NCI-H345 treated with DMSO at 0.1 percent for 48 hours (cell line): ENCODE data around the gene TMEM43.

ENCODE experiments used
- DNase-seq: peaks from one replicate; lab custom pipeline; 2025; ENCODE audit not compliant: unreplicated experiment; lab: John Stamatoyannopoulos, UW

Gene TMEM43

DNA sequence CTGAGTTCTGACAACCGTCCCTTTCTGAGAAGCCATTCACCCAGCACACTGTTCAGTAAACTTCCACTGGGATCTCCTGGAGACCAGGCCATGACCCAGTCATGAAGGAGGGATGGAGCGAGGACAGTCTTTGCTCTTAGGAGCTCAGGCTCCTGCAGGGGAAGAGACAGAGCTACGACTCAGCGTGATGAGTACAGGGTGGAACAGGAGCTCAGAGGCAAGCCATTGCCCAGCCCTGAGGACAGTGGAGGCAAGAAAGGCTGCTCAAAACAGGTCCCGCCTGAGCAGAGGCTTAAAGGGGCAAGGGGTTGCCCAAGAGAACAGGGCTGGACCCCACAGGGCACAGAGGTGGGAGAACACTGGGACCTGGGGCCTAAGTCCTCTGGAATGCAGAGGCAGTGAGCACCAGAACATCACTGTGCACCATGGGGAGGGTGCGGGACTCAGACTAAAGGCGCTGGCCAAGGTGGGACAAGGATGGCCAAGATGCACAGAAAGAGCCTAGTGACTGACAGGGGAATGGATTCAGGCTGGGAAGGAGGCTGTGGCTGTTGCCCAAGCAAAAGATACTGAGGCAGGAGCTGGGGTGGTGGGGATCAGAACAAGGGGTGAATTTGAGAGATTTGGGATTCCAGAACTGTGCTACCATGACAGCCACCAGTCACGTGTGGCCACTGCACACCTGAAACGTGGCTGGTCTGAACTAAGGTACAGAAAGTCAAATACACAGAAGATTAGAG, 25.8 kb downstream of the TMEM43 start:
- no peak for DNase-seq

GRCh38 chr3:14151471-14152083, 26.7 kb downstream of the TMEM43 start:
- DNase-seq = no peak

GRCh38 chr3:14152233-14152962, 27.5 kb downstream of the TMEM43 start:
- DNase-seq = no peak

DNA sequence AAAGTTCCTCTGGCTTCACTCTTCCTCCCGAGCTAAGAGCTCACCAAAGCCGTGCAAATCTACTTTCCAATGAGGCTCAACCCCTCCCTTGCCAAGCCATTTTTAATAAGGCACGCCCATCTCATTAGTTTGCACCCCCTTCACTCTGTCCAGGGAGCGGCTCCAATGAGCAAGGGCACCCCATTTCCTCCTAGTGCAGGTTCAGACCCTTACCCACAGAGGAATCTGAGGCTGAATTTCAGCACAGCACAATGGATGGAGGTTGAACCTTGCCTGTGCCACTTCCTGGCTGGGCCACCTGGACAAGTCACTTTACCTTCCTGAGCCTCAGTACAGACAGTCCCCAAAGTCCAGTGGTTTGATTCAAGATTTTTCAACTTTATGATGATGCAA, 28.1 kb downstream of the TMEM43 start:
- no peak for DNase-seq

GRCh38 chr3:14153663-14154062, 28.8 kb downstream of the TMEM43 start:
- no peak for DNase-seq

DNA sequence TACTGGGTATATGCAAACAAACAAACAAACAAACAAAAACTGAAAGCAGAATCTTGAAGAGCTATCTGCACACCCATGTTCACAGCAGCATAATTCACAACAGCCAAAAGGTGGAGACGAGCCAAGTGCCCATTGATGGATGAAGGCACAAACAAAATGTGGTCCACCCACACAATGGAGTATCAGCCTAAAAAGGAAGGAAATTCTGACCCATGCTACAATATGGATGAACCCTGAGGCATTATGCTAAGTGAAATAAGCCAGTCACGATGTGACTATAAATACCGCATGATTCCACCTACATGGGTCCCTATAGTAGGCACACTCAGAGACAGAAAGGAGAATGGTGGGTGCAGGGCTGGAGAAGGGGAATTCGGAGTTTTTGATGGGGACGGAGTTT, 29.4 kb downstream of the TMEM43 start:
- DNase-seq = no peak

DNA sequence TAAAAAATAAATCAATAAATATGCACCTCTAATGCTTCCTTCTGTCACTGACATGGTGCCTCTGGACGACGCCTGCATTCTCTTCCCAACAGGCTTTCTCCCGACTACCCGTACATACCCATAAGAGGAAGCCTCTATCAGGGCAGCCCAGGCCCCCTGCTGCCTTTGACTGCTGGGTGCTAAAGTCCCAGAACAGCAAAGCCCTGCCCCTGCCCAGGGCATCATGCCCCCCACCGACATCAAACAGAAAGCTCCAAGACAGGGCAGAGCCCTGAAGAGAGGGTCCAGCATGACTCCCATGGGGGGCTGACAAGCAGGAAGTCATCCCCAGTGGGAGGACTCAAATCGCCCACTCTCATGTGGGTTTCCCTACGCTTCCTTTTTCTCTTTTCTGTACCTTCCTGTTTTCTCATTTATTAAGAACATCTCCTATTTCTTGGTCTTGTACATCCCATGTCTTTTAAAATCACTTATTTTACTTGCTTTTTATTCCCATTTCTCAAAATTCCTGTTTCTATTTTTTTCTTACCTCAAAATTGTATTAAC, 30.1 kb downstream of the TMEM43 start:
- DNase-seq = no peak

- DNase-seq = no peak
These were observed 31.3 kb downstream of the TMEM43 start for GRCh38 chr3:14156201-14156600.

- DNase-seq = no peak
These were observed 32.1 kb downstream of the TMEM43 start for GRCh38 chr3:14156843-14157561.

GRCh38 chr3:14157951-14158350, 33.1 kb downstream of the TMEM43 start:
- DNase-seq = no peak

DNA sequence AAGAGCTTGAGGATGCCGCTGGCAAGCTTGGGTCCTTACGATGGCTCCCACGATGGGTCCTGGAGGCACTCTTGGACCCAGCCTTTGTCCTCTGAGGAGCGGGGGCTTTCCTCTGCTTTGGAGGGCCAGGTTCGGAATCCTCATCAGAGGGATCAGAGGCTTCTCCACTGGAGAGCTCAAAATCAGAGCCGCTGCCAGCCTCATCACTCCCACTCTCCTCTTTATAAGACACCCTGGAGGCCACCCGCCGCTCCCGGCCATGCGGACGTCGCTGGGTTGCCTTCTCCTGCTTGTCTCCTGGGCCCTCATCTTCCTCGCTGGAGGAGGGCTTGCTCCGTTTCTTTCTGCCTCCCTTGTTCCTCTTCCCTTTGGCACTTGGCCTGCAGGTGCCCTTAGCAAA, 33.5 kb downstream of the TMEM43 start:
- no peak for DNase-seq

- no peak for DNase-seq
These were observed 34.6 kb downstream of the TMEM43 start for GRCh38 chr3:14159426-14159825.

DNA sequence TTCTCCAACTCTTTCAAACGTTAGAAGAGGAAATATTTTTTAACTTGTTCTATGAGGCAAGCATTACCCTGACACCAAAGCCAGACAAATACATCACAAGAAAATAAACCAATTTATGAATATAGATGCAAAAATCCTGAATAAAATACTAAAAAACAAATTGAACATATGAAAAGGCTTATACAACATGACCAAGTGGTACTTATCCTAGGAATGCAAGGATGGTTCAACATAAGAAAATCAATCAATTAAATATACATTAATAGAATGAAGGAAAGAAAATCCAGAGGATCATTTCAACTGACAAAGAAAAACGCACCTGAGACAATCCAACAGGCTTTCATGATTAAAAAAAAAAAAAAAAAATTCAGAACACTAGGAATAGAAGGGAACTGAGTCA, 36.4 kb downstream of the TMEM43 start:
- DNase-seq = no peak

- DNase-seq = no peak
These were observed 37.3 kb downstream of the TMEM43 start for GRCh38 chr3:14162178-14162577.

- DNase-seq = no peak
These were observed 42.2 kb downstream of the TMEM43 start for GRCh38 chr3:14166877-14167603.

DNA sequence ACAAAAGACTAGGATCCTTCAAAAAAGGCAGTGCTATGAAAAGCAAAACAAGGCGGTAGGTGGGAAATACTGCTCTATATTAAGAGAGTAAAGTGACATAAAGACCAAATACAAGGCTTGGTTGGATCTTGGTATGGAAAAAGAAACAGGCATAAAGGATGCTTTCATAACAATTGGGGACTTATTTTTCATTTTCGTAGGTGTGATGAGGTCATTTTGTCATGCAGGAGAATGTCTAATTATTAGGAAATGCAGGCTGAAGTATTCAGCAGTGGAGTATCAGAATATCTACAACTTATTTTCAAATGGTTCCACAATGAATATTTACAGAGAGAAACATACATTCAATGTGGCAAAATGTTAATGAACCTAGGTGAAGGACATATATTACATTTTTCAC, 44.6 kb downstream of the TMEM43 start:
- DNase-seq = no peak

DNA sequence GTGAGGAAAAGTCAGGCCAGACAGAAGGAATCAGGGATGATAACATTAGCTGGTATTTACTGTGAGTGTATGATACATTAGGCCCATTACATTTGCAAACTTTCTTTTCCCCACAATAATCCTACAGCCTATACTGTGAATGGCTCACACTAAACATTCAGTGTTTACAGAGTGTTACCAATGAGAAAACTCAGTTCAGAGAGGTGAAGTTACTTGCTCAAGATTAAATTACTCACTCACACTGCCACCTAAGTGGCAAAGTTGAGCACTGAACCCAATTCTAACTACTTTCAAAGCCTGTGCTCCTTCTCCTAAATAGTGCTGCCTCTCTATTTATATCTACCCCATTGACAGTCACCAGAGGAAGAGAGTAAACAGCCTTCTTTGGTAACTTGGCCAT, 45.0 kb downstream of the TMEM43 start:
- DNase-seq = no peak

- DNase-seq = no peak
These were observed 45.8 kb downstream of the TMEM43 start for GRCh38 chr3:14170531-14171159.

DNA sequence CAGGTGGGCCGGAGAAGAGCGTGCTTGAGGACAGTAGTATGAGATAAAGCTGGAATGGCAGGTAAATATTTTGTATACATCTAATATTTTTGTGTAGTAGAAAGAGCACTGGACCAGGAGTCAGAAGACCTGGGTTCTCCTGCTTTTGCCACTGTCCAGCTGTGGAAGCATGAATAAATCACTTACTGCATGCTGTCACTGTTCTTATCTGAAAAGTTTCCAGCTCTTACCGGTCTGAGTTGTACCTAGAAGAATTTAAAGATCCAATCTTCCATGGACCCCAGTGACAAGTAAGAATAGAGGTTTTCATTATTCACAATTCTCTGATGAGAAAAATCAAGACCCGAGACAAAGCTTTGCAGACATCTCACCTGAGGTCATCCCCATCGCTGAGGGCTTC, 47.6 kb downstream of the TMEM43 start:
- no peak for DNase-seq

DNA sequence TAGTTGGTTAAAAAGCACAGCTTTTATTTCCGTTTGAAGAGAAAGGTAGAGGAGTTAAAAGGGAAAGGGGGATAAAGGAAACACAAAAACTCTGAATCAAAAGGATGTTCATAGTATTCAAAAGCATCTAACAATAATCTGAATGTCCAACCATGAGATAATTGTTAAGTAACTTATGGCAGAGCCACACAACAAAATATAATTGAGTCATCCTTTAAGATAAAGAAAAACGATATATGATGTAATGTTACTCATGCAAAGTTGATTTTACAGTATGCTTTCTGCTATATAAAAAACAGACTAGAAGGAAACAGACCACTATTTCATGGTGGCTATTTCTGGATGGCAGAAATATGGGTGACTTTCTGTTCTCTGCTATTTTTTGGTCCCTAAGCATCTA, 49.6 kb downstream of the TMEM43 start:
- DNase-seq = no peak
